CD14-positive monocyte (primary cell): ENCODE results near the gene TMEM115. TPM values are rescaled to one million over a fixed set of nuclear protein-coding genes. Genes with fewer than 3 reads are reported as not detected.

Experiments
- DNase-seq, 3 donors: peaks; one replicate each; pipeline ENCODE4 v3.0.0-alpha.2; 2011 to 2022
- H2AFZ ChIP-seq: 2 replicates; pipeline ENCODE4 v1.6.0; 2012; ENCODE audit warnings: mild to moderate bottlenecking, low read depth, low read length, inconsistent platforms; ENCODE audit not compliant: insufficient read depth, poor library complexity, severe bottlenecking
- H3K27ac ChIP-seq, 2 donors: 1 replicate in 1 of 2; 2 replicates in 1 of 2; pipeline ENCODE4 v1.5.1; 2012 to 2013; ENCODE audit warnings: low read length in 2 of 2, control low read depth in 1 of 2, inconsistent platforms in 1 of 2, low read depth in 1 of 2, mild to moderate bottlenecking in 1 of 2
- H3K27me3 ChIP-seq, 2 donors: one replicate each; pipeline versions ENCODE4 v1.6.0 to v1.6.1; 2011 to 2013; ENCODE audit warnings: low read length in 2 of 2; ENCODE audit not compliant: control insufficient read depth in 2 of 2, insufficient read depth in 2 of 2
- H3K36me3 ChIP-seq, 2 donors: replicated peaks in 1 of 2; 1 replicate in 1 of 2; 2 replicates in 1 of 2; pipeline versions ENCODE4 v1.5.1 to v1.6.1; 2012 to 2013; ENCODE audit warnings: low read length in 2 of 2, control low read depth in 1 of 2, inconsistent platforms in 1 of 2, mild to moderate bottlenecking in 1 of 2; ENCODE audit not compliant: insufficient read depth in 2 of 2, control insufficient read depth in 1 of 2
- H3K4me1 ChIP-seq, 2 donors: 1 replicate in 1 of 2; 2 replicates in 1 of 2; pipeline versions ENCODE4 v1.5.1 to v1.6.1; 2012 to 2013; ENCODE audit warnings: low read length in 2 of 2, control low read depth in 1 of 2, inconsistent platforms in 1 of 2, mild to moderate bottlenecking in 1 of 2, moderate library complexity in 1 of 2; ENCODE audit not compliant: insufficient read depth in 2 of 2, control insufficient read depth in 1 of 2
- H3K4me2 ChIP-seq: replicated peaks from 2 replicates; pipeline ENCODE3; 2012; ENCODE audit warnings: low read length, moderate library complexity, mild to moderate bottlenecking; ENCODE audit not compliant: poor library complexity, severe bottlenecking; ENCODE audit errors: extremely low read depth
- H3K4me3 ChIP-seq, 3 experiments: fragments of 200-600 bp in 1 of 3; sonication (generic) in 1 of 3; replicated peaks in 1 of 3; 1 replicate in 2 of 3; 2 replicates in 1 of 3; pipeline ENCODE4 v1.5.1; 2011 to 2013; ENCODE audit warnings: low read length in 3 of 3, mild to moderate bottlenecking in 3 of 3, control low read depth in 2 of 3, low read depth in 2 of 3, inconsistent platforms in 1 of 3, moderate library complexity in 1 of 3
- H3K79me2 ChIP-seq: 2 replicates; pipeline ENCODE4 v1.6.0; 2012; ENCODE audit warnings: mild to moderate bottlenecking, control low read depth, inconsistent platforms, low read length, moderate library complexity; ENCODE audit not compliant: insufficient read depth
- H3K9ac ChIP-seq: 2 replicates; pipeline ENCODE4 v1.6.0; 2017; ENCODE audit warnings: low read length, mild to moderate bottlenecking; ENCODE audit not compliant: insufficient read depth, poor library complexity, severe bottlenecking
- H3K9me3 ChIP-seq, 2 donors: replicated peaks in 1 of 2; 1 replicate in 1 of 2; 2 replicates in 1 of 2; pipeline versions ENCODE4 v1.5.1 to v1.6.1; 2012 to 2013; ENCODE audit warnings: low read length in 2 of 2, control low read depth in 1 of 2; ENCODE audit not compliant: control insufficient read depth in 1 of 2, insufficient read depth in 1 of 2
- H4K20me1 ChIP-seq: 2 replicates; pipeline ENCODE4 v1.6.0; 2012; ENCODE audit warnings: mild to moderate bottlenecking, low read length, control low read depth, moderate library complexity; ENCODE audit not compliant: insufficient read depth
- H3K27ac Mint-ChIP-seq, 7 donors: one replicate each; pipeline ENCODE4 v1.8.0; 2020; ENCODE audit warnings: mild to moderate bottlenecking in 7 of 7, mixed read lengths in 7 of 7, moderate library complexity in 6 of 7, inconsistent platforms in 2 of 7
- H3K27me3 Mint-ChIP-seq, 3 donors: one replicate each; pipeline ENCODE4 v1.8.0; 2021 to 2022; ENCODE audit warnings: low read depth in 3 of 3, mild to moderate bottlenecking in 3 of 3, mixed read lengths in 3 of 3, moderate library complexity in 3 of 3, inconsistent platforms in 1 of 3
- H3K36me3 Mint-ChIP-seq, 2 donors: one replicate each; pipeline ENCODE4 v1.8.0; 2020; ENCODE audit warnings: mixed read lengths in 2 of 2, inconsistent platforms in 1 of 2, mild to moderate bottlenecking in 1 of 2
- H3K4me1 Mint-ChIP-seq: one replicate; pipeline ENCODE4 v1.8.0; 2020; ENCODE audit warnings: mild to moderate bottlenecking, mixed read lengths
- H3K4me3 Mint-ChIP-seq, 2 donors: one replicate each; pipeline ENCODE4 v1.8.0; 2020; ENCODE audit warnings: mild to moderate bottlenecking in 2 of 2, mixed read lengths in 2 of 2, moderate library complexity in 1 of 2
- H3K9me3 Mint-ChIP-seq, 7 donors: one replicate each; pipeline ENCODE4 v1.8.0; 2020 to 2022; ENCODE audit warnings: mixed read lengths in 7 of 7, mild to moderate bottlenecking in 6 of 7, moderate library complexity in 6 of 7, inconsistent platforms in 2 of 7
- WGBS: methylation state at CpG from one replicate; pipeline ENCODE4 v1.1.5; 2013; ENCODE audit warnings: missing lambda C conversion rate; ENCODE audit not compliant: insufficient coverage; 5-methylcytosine and 5-hydroxymethylcytosine counted together
- intact Hi-C, 2 donors: fragments of 100-400 bp; cut with micrococcal nuclease; formaldehyde crosslinking; loops; one replicate each; pipeline versions ENCODE4 v1.15.0 to v1.15.1; 2023
- polyA plus RNA-seq, 3 donors: library from polyadenylated mRNA; depleted of rRNA in 1 of 3; unstranded in 2 of 3; stranded (reverse) in 1 of 3; fragments of 300-500 nt in 2 of 3; fragments of >200 nt in 1 of 3; fragmentation: Illumina TruSeq in 2 of 3; gene quantifications; 1 replicate in 2 of 3; 2 replicates in 1 of 3; pipeline ENCODE4 v1.2.3, GENCODE V29; 2012 to 2021
- TF ChIP-seq, protein P1 (sequence below): fragments of 200-600 bp; IDR thresholded peaks from one replicate; pipeline ENCODE4 v1.8.0; 2022; ENCODE audit warnings: antibody characterized with exemption, mild to moderate bottlenecking

Gene TMEM115
- polyA plus RNA-seq, 3 donors: 14.5 to 36.2 (median 32.9) TPM

DNA sequence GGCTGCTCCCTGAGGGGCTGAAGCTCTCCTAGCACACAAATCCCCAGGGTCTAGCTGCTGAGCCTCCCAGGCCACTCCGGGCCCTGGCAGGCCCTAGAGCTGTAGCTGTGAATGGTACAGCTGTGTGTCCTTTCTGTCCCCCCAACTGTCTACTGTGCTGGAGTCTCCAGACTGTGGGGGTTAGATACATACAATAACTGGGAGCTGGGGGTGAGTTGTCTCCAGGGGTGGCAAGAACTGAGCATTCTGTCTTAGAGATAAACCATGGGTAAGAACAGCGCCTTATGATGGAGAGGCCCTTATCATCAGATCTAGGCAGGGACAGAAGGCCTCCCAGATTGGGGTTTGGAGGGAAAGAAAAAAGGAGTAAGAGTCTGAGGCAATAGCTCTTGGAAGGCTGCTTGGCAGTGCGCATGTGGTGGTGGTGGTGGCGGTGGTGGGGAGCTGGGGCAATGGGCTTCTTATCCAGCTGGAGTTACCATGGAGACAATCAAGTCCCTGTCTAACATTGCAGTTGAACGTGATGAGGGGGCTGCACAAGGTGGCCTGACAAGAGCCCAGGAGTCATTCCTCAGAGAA, 5.0 kb downstream of the TMEM115 start:
- peaks cover 82% of the 10 kb centered on the region for H4K20me1 ChIP-seq

DNA sequence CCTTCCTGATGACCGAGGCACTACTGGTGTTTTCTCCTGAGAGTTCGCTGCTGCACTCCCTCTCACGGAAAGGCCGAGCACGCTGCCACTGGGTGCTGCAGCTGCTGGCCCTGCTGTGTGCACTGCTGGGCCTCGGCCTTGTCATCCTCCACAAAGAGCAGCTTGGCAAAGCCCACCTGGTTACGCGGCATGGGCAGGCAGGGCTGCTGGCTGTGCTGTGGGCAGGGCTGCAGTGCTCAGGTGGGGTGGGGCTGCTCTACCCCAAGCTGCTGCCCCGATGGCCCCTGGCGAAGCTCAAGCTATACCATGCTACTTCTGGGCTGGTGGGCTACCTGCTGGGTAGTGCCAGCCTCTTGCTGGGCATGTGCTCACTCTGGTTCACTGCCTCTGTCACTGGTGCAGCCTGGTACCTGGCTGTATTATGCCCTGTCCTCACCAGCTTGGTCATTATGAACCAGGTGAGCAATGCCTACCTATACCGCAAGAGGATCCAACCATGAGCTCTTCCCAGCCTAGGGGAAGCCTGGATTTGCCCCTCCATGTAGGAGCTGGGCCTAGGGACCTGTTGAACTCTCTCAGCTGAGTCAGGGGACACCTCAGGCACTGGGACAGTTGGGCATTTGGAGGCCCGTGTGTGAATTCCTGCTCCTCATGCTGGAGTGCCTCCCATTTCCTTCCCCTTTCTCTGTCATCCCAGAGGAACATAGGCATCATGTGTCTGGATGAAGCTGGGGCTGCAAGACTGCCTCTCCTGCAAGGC, 5.9 kb downstream of the TMEM115 start:
- no peak for DNase-seq
- Mint-ChIP-seq H3K4me1 (peaks cover 67% of the 10 kb centered on the region), H3K36me3 (peaks cover 33 to 54% of the 10 kb centered on the region in 2 donors), H3K9me3 (no peaks in the 10 kb centered on the region), H3K27me3 (peaks cover 0 to 1% (median 0%) of the 10 kb centered on the region in 3 donors), H3K27ac (peak overlapping the region in 6 of 7 donors; percentile 9 to 71 (median 26)), H3K4me3 (peak overlapping the region in 1 of 2 donors; percentile 43)
- Histone ChIP-seq H3K27me3 (no peaks in the 10 kb centered on the region), H3K4me2 (no peak overlapping the region), H3K27ac (peak overlapping the region; percentile 28 to 44), H3K36me3 (peaks cover 47 to 64% of the 10 kb centered on the region in 2 donors), H2AFZ (no peak overlapping the region), H3K4me1 (peaks cover 52 to 66% of the 10 kb centered on the region in 2 donors), H4K20me1 (peaks cover 75% of the 10 kb centered on the region), H3K9me3 (no peaks in the 10 kb centered on the region), H3K79me2 (peaks cover 85% of the 10 kb centered on the region), H3K9ac (no peak overlapping the region), H3K4me3 (no peak overlapping the region)
- intact Hi-C loops: loop anchor here (5.0 to 10.0 kb wide), 3 partner anchors 259 to 1041 kb away; partner anchors contain the start of genes CISH (in 1 of the 2), MON1A (in 1 of the 2) and RBM15B (in 1 of the 2)
- TF ChIP-seq, protein P1, sequence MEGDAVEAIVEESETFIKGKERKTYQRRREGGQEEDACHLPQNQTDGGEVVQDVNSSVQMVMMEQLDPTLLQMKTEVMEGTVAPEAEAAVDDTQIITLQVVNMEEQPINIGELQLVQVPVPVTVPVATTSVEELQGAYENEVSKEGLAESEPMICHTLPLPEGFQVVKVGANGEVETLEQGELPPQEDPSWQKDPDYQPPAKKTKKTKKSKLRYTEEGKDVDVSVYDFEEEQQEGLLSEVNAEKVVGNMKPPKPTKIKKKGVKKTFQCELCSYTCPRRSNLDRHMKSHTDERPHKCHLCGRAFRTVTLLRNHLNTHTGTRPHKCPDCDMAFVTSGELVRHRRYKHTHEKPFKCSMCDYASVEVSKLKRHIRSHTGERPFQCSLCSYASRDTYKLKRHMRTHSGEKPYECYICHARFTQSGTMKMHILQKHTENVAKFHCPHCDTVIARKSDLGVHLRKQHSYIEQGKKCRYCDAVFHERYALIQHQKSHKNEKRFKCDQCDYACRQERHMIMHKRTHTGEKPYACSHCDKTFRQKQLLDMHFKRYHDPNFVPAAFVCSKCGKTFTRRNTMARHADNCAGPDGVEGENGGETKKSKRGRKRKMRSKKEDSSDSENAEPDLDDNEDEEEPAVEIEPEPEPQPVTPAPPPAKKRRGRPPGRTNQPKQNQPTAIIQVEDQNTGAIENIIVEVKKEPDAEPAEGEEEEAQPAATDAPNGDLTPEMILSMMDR: no peak
- WGBS: 88% methylated on average over 10 of the region's 12 CpGs

More for the DNA sequence above, 5.0 kb downstream of the TMEM115 start:
- H3K27me3 ChIP-seq: no peaks in the 10 kb centered on the region
- TF ChIP-seq, protein P1: no peak
- H3K4me3 ChIP-seq: no peak overlapping the region
- no peak overlapping the region for H3K9ac ChIP-seq
- no peak overlapping the region for H3K27ac ChIP-seq
- peaks cover 60 to 71% of the 10 kb centered on the region in 2 donors for H3K4me1 ChIP-seq
- DNase-seq: no peak
- H3K4me3 Mint-ChIP-seq: no peak overlapping the region
- no peak overlapping the region for H2AFZ ChIP-seq
- no peak overlapping the region for H3K4me2 ChIP-seq
- H3K27me3 Mint-ChIP-seq: peaks cover 0 to 2% (median 0%) of the 10 kb centered on the region in 3 donors
- H3K9me3 ChIP-seq: no peaks in the 10 kb centered on the region
- intact Hi-C loops: loop anchor here (5.0 to 10.0 kb wide), 3 partner anchors 258 to 1041 kb away; partner anchors contain the start of genes CISH (in 1 of the 2), MON1A (in 1 of the 2) and RBM15B (in 1 of the 2)
- WGBS: 89% methylated on average over 4 of the region's 5 CpGs
- peaks cover 28 to 50% of the 10 kb centered on the region in 2 donors for H3K36me3 Mint-ChIP-seq
- peaks cover 85% of the 10 kb centered on the region for H3K79me2 ChIP-seq
- H3K4me1 Mint-ChIP-seq: peaks cover 64% of the 10 kb centered on the region
- H3K9me3 Mint-ChIP-seq: no peaks in the 10 kb centered on the region
- peak overlapping the region in 3 of 7 donors; percentile 30 to 53 (median 42) for H3K27ac Mint-ChIP-seq
- peaks cover 44 to 56% of the 10 kb centered on the region in 2 donors for H3K36me3 ChIP-seq
